ENCODE measurements around the gene ARPC1A.
A peak's percentile ranks its signal among the peaks of the same experiment; 100 is the strongest.
"Not testable (repeated sequence)": the region's sequence is repeated elsewhere in the genome, so short reads cannot be mapped to it uniquely, and the experiment has no call there.

The ARPC1A gene

GRCh38 chr7:99403764-99404163 is 78.1 kb downstream of the ARPC1A start:
- no peak overlapping the region for H3K9ac ChIP-seq (ENCODE audit: low read depth, low read length)
- peaks cover 5% of the 10 kb centered on the region; the same call in 1 of the 2 replicates for H3K4me1 ChIP-seq (ENCODE audit: control insufficient read depth, insufficient read depth, low read length)
- H3K9me3 ChIP-seq (ENCODE audit: control insufficient read depth, insufficient read depth, low read length), result no peaks in the 10 kb centered on the region
- no peak overlapping the region for H3K4me3 ChIP-seq (ENCODE audit: low read depth, low read length)
- peaks cover 63% of the 10 kb centered on the region for H3K36me3 ChIP-seq (ENCODE audit: control insufficient read depth, insufficient read depth, low read length)
- no peaks in the 10 kb centered on the region for H3K27me3 ChIP-seq (ENCODE audit: control insufficient read depth, insufficient read depth, low read length)
- H3K27ac ChIP-seq (ENCODE audit: low read depth, low read length), result no peak overlapping the region

- Histone ChIP-seq H3K4me1 (ENCODE audit: control insufficient read depth, insufficient read depth, low read length) (peaks cover 5% of the 10 kb centered on the region; the same call in 1 of the 2 replicates), H3K4me3 (ENCODE audit: low read depth, low read length) (no peak overlapping the region), H3K9me3 (ENCODE audit: control insufficient read depth, insufficient read depth, low read length) (no peaks in the 10 kb centered on the region), H3K36me3 (ENCODE audit: control insufficient read depth, insufficient read depth, low read length) (peaks cover 56% of the 10 kb centered on the region), H3K9ac (ENCODE audit: low read depth, low read length) (no peak overlapping the region), H3K27me3 (ENCODE audit: control insufficient read depth, insufficient read depth, low read length) (no peaks in the 10 kb centered on the region), H3K27ac (ENCODE audit: low read depth, low read length) (no peak overlapping the region)
Measured at GRCh38 chr7:99404235-99404976, 78.7 kb downstream of the ARPC1A start.

GRCh38 chr7:99404977-99405320 is 79.3 kb downstream of the ARPC1A start:
- H3K36me3 ChIP-seq (ENCODE audit: control insufficient read depth, insufficient read depth, low read length), result peaks cover 52% of the 10 kb centered on the region
- peaks cover 7% of the 10 kb centered on the region; the same call in 1 of the 2 replicates for H3K4me1 ChIP-seq (ENCODE audit: control insufficient read depth, insufficient read depth, low read length)
- no peak overlapping the region for H3K9ac ChIP-seq (ENCODE audit: low read depth, low read length)
- no peaks in the 10 kb centered on the region for H3K27me3 ChIP-seq (ENCODE audit: control insufficient read depth, insufficient read depth, low read length)
- no peaks in the 10 kb centered on the region for H3K9me3 ChIP-seq (ENCODE audit: control insufficient read depth, insufficient read depth, low read length)
- no peak overlapping the region for H3K27ac ChIP-seq (ENCODE audit: low read depth, low read length)
- no peak overlapping the region for H3K4me3 ChIP-seq (ENCODE audit: low read depth, low read length)

- Histone ChIP-seq H3K27ac (ENCODE audit: low read depth, low read length) (peak overlapping the region; percentile 11), H3K36me3 (ENCODE audit: control insufficient read depth, insufficient read depth, low read length) (peaks cover 52% of the 10 kb centered on the region)
Measured at GRCh38 chr7:99406557-99406956, 80.9 kb downstream of the ARPC1A start.

GRCh38 chr7:99407872-99408378 is 82.2 kb downstream of the ARPC1A start:
- Histone ChIP-seq H3K4me1 (ENCODE audit: control insufficient read depth, insufficient read depth, low read length) (peaks cover 9% of the 10 kb centered on the region; the same call in 1 of the 2 replicates), H3K27ac (ENCODE audit: low read depth, low read length) (peak overlapping the region; percentile 100), H3K9me3 (ENCODE audit: control insufficient read depth, insufficient read depth, low read length) (no peaks in the 10 kb centered on the region), H3K4me3 (ENCODE audit: low read depth, low read length) (peak overlapping the region; percentile 77), H3K27me3 (ENCODE audit: control insufficient read depth, insufficient read depth, low read length) (no peaks in the 10 kb centered on the region), H3K9ac (ENCODE audit: low read depth, low read length) (peak overlapping the region; percentile 100), H3K36me3 (ENCODE audit: control insufficient read depth, insufficient read depth, low read length) (peaks cover 52% of the 10 kb centered on the region)

More at GRCh38 chr7:99406557-99406956, 80.9 kb downstream of the ARPC1A start:
- Histone ChIP-seq H3K9me3 (ENCODE audit: control insufficient read depth, insufficient read depth, low read length) (no peaks in the 10 kb centered on the region), H3K27me3 (ENCODE audit: control insufficient read depth, insufficient read depth, low read length) (no peaks in the 10 kb centered on the region), H3K4me3 (ENCODE audit: low read depth, low read length) (peak overlapping the region; percentile 77), H3K9ac (ENCODE audit: low read depth, low read length) (no peak overlapping the region; the same call in 1 of the 2 replicates), H3K4me1 (ENCODE audit: control insufficient read depth, insufficient read depth, low read length) (peaks cover 9% of the 10 kb centered on the region; the same call in 1 of the 2 replicates)

GRCh38 chr7:99408379-99409191 is 82.9 kb downstream of the ARPC1A start, which contains the start of the genes BUD31 and PDAP1:
TSS of gene BUD31 (plus strand) at chr7:99408969. CDS start at chr7:99411093, 2,124 bp downstream.
TSS of gene PDAP1 (minus strand) at chr7:99408597. CDS start at chr7:99408548, 49 bp downstream.
- H3K9ac ChIP-seq (ENCODE audit: low read depth, low read length), result peak within 1 kb of the TSS; percentile 100
- peak within 1 kb of the TSS; percentile 77 for H3K4me3 ChIP-seq (ENCODE audit: low read depth, low read length)
- H3K36me3 ChIP-seq (ENCODE audit: control insufficient read depth, insufficient read depth, low read length), result peaks cover 52% of the 10 kb centered on the region
- peak within 1 kb of the TSS; percentile 100 for H3K27ac ChIP-seq (ENCODE audit: low read depth, low read length)
- H3K27me3 ChIP-seq (ENCODE audit: control insufficient read depth, insufficient read depth, low read length), result no peaks in the 10 kb centered on the region
- H3K4me1 ChIP-seq (ENCODE audit: control insufficient read depth, insufficient read depth, low read length), result peaks cover 9% of the 10 kb centered on the region; the same call in 1 of the 2 replicates
- H3K9me3 ChIP-seq (ENCODE audit: control insufficient read depth, insufficient read depth, low read length), result no peaks in the 10 kb centered on the region

- H3K4me1 ChIP-seq (ENCODE audit: control insufficient read depth, insufficient read depth, low read length), result peaks cover 9% of the 10 kb centered on the region; the same call in 1 of the 2 replicates
- no peaks in the 10 kb centered on the region for H3K9me3 ChIP-seq (ENCODE audit: control insufficient read depth, insufficient read depth, low read length)
- H3K36me3 ChIP-seq (ENCODE audit: control insufficient read depth, insufficient read depth, low read length), result peaks cover 50% of the 10 kb centered on the region
- H3K9ac ChIP-seq (ENCODE audit: low read depth, low read length), result peak overlapping the region; percentile 100
- peak overlapping the region; percentile 77 for H3K4me3 ChIP-seq (ENCODE audit: low read depth, low read length)
- no peaks in the 10 kb centered on the region for H3K27me3 ChIP-seq (ENCODE audit: control insufficient read depth, insufficient read depth, low read length)
- peak overlapping the region; percentile 100 for H3K27ac ChIP-seq (ENCODE audit: low read depth, low read length)
Measured at GRCh38 chr7:99409192-99409572, 83.5 kb downstream of the ARPC1A start.

- peaks cover 50% of the 10 kb centered on the region for H3K36me3 ChIP-seq (ENCODE audit: control insufficient read depth, insufficient read depth, low read length)
Measured at GRCh38 chr7:99409806-99410205, 84.1 kb downstream of the ARPC1A start.

GRCh38 chr7:99410635-99411034 is 84.9 kb downstream of the ARPC1A start:
- Histone ChIP-seq H3K27me3 (ENCODE audit: control insufficient read depth, insufficient read depth, low read length) (no peaks in the 10 kb centered on the region), H3K36me3 (ENCODE audit: control insufficient read depth, insufficient read depth, low read length) (peaks cover 54% of the 10 kb centered on the region), H3K27ac (ENCODE audit: low read depth, low read length) (no peak overlapping the region), H3K9me3 (ENCODE audit: control insufficient read depth, insufficient read depth, low read length) (no peaks in the 10 kb centered on the region), H3K4me3 (ENCODE audit: low read depth, low read length) (no peak overlapping the region), H3K9ac (ENCODE audit: low read depth, low read length) (no peak overlapping the region), H3K4me1 (ENCODE audit: control insufficient read depth, insufficient read depth, low read length) (peaks cover 9% of the 10 kb centered on the region; the same call in 1 of the 2 replicates)

More at GRCh38 chr7:99409806-99410205, 84.1 kb downstream of the ARPC1A start:
- Histone ChIP-seq H3K9me3 (ENCODE audit: control insufficient read depth, insufficient read depth, low read length) (no peaks in the 10 kb centered on the region), H3K27me3 (ENCODE audit: control insufficient read depth, insufficient read depth, low read length) (no peaks in the 10 kb centered on the region), H3K4me3 (ENCODE audit: low read depth, low read length) (peak overlapping the region; percentile 77), H3K4me1 (ENCODE audit: control insufficient read depth, insufficient read depth, low read length) (peaks cover 9% of the 10 kb centered on the region; the same call in 1 of the 2 replicates), H3K9ac (ENCODE audit: low read depth, low read length) (peak overlapping the region; percentile 18; the same call in 1 of the 2 replicates), H3K27ac (ENCODE audit: low read depth, low read length) (peak overlapping the region; percentile 17)

- not testable (repeated sequence) for H3K9ac ChIP-seq (ENCODE audit: low read depth, low read length); H3K4me1 ChIP-seq (ENCODE audit: control insufficient read depth, insufficient read depth, low read length); H3K27me3 ChIP-seq (ENCODE audit: control insufficient read depth, insufficient read depth, low read length); H3K4me3 ChIP-seq (ENCODE audit: low read depth, low read length); H3K9me3 ChIP-seq (ENCODE audit: control insufficient read depth, insufficient read depth, low read length); H3K27ac ChIP-seq (ENCODE audit: low read depth, low read length)
- peaks cover 95% of the 10 kb centered on the region for H3K36me3 ChIP-seq (ENCODE audit: control insufficient read depth, insufficient read depth, low read length)
Measured at GRCh38 chr7:99415513-99416127, 89.9 kb downstream of the ARPC1A start.
